Right atrium auricular region (tissue), 2 donors: Measurements from ENCODE around the gene SPIN1. TPM values are rescaled to one million over a fixed set of nuclear protein-coding genes. Genes with fewer than 3 reads are reported as not detected.

Source experiments
- DNase-seq: peaks from one replicate; pipeline ENCODE4 v3.0.0-alpha.2; 2019; ENCODE audit warnings: low spot score
- H3K27ac ChIP-seq, 2 donors: fragments of 200-600 bp; sonication (generic); 1 replicate in 1 of 2; 2 replicates in 1 of 2; pipeline ENCODE4 v1.5.1; 2016 to 2019
- H3K27me3 ChIP-seq, 2 donors: fragments of 200-600 bp; sonication (generic); one replicate each; pipeline versions ENCODE4 v1.5.1 to v1.6.0; 2017 to 2019
- H3K36me3 ChIP-seq: fragments of 200-600 bp; sonication (generic); one replicate; pipeline ENCODE4 v1.5.1; 2016
- H3K4me1 ChIP-seq, 2 donors: fragments of 200-600 bp; sonication (generic); one replicate each; pipeline versions ENCODE4 v1.5.1 to v1.6.0; 2017 to 2019
- H3K4me3 ChIP-seq, 2 donors: fragments of 200-600 bp; sonication (generic); 1 replicate in 1 of 2; 2 replicates in 1 of 2; pipeline ENCODE4 v1.5.1; 2017 to 2019; ENCODE audit warnings: mild to moderate bottlenecking in 1 of 2, moderate library complexity in 1 of 2
- H3K9me3 ChIP-seq, 2 donors: fragments of 200-600 bp; sonication (generic); one replicate each; pipeline ENCODE4 v1.5.1; 2019
- CTCF ChIP-seq, 2 donors: fragments of 200-600 bp; sonication (generic); IDR thresholded peaks; one replicate each; pipeline ENCODE4 v1.5.1; 2019; ENCODE audit warnings: antibody characterized with exemption in 2 of 2
- total RNA-seq, 2 donors: library from RNA; depleted of rRNA; stranded (reverse); fragments of >200 nt; gene quantifications; one replicate each; pipeline ENCODE4 v1.1.0, GENCODE V29; 2016

The SPIN1 gene
- total RNA-seq, 2 donors from 2014 or later: 48.9 to 55.4 TPM

DNA sequence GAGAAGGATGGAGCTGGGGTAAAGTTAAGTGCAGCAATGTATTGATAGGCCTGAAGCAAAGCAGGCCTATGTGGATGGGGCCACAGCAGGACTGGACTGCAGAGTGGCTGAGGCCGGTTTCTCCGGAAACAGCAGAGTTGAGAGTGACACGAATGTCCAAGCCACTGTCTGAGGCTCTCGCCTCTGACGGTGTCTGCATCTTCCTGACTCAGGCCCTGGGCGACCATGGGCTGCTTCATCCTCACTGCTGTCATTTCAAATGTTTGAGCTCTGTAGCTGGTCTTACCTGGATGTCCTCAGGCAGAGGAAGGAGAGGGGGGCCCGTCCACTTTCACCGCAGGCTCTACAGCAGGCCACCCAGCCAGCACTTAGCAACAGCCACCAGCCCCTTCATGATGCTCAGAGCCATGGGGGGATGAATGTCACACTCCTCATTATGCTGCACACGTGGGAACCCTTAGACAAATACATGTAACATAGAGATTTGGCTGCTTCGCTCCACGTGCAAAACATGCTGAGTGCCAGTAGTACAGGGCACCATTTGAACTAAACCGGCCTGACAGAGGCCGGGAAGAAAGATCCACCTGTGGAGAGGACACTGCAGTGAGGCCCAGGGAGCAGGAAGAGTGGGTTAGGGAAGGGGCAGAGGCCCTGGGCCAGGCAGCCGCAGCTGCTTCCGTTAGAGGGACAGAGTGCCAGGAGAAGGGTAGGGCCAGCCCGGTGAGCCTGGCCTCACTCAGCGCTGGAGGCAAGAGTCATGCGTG lies 115.0 kb downstream of the SPIN1 start:
- no peak overlapping the region for H3K4me3 ChIP-seq

GRCh38 chr9:88503845-88504764 lies 115.9 kb downstream of the SPIN1 start:
- H3K27me3 ChIP-seq: no peaks in the 10 kb centered on the region
- TF ChIP-seq CTCF (IDR thresholded peaks at IDR 0.05): no peak

More for the DNA sequence above, 115.0 kb downstream of the SPIN1 start:
- no peak for DNase-seq
- Histone ChIP-seq H3K9me3 (no peaks in the 10 kb centered on the region), H3K36me3 (no peaks in the 10 kb centered on the region), H3K27me3 (no peaks in the 10 kb centered on the region), H3K27ac (no peak overlapping the region), H3K4me1 (no peaks in the 10 kb centered on the region)
- no peak for TF ChIP-seq CTCF (IDR thresholded peaks at IDR 0.05)

GRCh38 chr9:88508326-88508725 lies 120.1 kb downstream of the SPIN1 start:
- no peak for DNase-seq
- Histone ChIP-seq H3K4me1 (no peaks in the 10 kb centered on the region), H3K27ac (no peak overlapping the region), H3K36me3 (no peaks in the 10 kb centered on the region), H3K4me3 (no peak overlapping the region), H3K27me3 (no peaks in the 10 kb centered on the region), H3K9me3 (peaks cover 0 to 7% of the 10 kb centered on the region in 2 donors)
- TF ChIP-seq CTCF (IDR thresholded peaks at IDR 0.05): no peak

More at GRCh38 chr9:88503845-88504764, 115.9 kb downstream of the SPIN1 start:
- Histone ChIP-seq H3K36me3 (no peaks in the 10 kb centered on the region), H3K4me3 (no peak overlapping the region), H3K27ac (no peak overlapping the region), H3K9me3 (peaks cover 0 to 7% of the 10 kb centered on the region in 2 donors), H3K4me1 (no peaks in the 10 kb centered on the region)
- no peak for DNase-seq

DNA sequence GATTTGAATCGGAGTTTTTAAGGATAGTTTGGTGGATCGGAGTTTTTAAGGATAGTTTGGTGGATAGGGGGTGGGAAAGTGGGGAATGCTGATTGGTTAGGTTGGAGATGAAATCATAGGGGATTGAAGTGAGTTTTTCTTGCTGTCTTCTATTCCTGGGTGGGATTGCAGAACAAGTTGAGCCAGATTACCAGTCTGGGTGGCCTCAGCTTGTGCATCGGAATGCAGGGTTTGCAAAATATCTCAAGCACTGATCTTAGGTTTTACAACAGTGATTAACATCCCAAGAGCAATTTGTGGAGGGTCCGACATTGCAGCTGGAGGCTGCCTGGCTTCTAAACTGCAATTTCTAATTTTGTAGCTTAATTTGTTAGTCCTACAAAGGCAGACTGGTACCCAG lies 123.7 kb downstream of the SPIN1 start:
- Histone ChIP-seq H3K27ac (no peak overlapping the region), H3K27me3 (no peaks in the 10 kb centered on the region), H3K4me3 (no peak overlapping the region), H3K9me3 (peaks cover 0 to 7% of the 10 kb centered on the region in 2 donors), H3K36me3 (no peaks in the 10 kb centered on the region), H3K4me1 (no peaks in the 10 kb centered on the region)
- DNase-seq: no peak
- no peak for TF ChIP-seq CTCF (IDR thresholded peaks at IDR 0.05)

DNA sequence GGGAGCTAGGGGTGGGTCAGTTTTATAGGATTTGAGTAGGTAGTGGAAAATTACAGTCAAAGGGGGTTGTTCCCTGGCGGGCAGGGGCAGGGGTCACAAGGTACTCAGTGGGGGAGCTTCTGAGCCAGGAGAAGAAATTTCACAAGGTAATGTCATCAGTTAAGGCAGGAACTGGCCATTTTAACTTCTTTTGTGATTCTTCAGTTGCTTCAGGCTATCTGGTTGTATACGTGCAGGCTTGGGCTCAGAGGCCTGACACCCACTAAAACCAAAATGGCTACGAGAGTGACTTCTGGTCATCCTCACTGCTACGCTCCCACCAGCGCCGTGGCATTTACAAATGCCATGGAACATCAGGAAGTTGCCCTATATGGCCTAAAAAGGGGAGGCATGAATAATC lies 126.0 kb downstream of the SPIN1 start:
- Histone ChIP-seq H3K4me1 (no peaks in the 10 kb centered on the region), H3K9me3 (no peaks in the 10 kb centered on the region), H3K36me3 (no peaks in the 10 kb centered on the region), H3K4me3 (no peak overlapping the region), H3K27ac (no peak overlapping the region), H3K27me3 (no peaks in the 10 kb centered on the region)
- DNase-seq: no peak
- TF ChIP-seq CTCF (IDR thresholded peaks at IDR 0.05): no peak
